Stimulated activated naive CD8-positive, alpha-beta T cell treated with anti-CD3 and anti-CD28 coated beads, Interleukin-15, amount 100 ng/mL, for 72 hours (primary cell): ENCODE results near the gene METTL9.
"Not testable (repeated sequence)": the region's sequence is repeated elsewhere in the genome, so short reads cannot be mapped to it uniquely, and the experiment has no call there.

Experiments
- ATAC-seq: fragments of 150-1000 bp; cut with Tn5 transposase; 2 replicates; pipeline ENCODE4 v1.10.0; 2021; ENCODE audit warnings: mild to moderate bottlenecking, moderate library complexity
- DNase-seq, 2 donors: peaks; one replicate each; pipeline ENCODE4 v3.0.0; 2021 to 2022
- H3K27ac Mint-ChIP-seq, 2 donors: one replicate each; pipeline ENCODE4 v1.8.0; 2022; ENCODE audit warnings: mild to moderate bottlenecking in 2 of 2, mixed read lengths in 2 of 2, moderate library complexity in 2 of 2
- H3K27me3 Mint-ChIP-seq: one replicate; pipeline ENCODE4 v1.8.0; 2022; ENCODE audit warnings: mixed read lengths
- H3K4me1 Mint-ChIP-seq: one replicate; pipeline ENCODE4 v1.8.0; 2022; ENCODE audit warnings: mild to moderate bottlenecking, mixed read lengths
- H3K4me3 Mint-ChIP-seq, 2 donors: one replicate each; pipeline ENCODE4 v1.8.0; 2022; ENCODE audit warnings: mild to moderate bottlenecking in 2 of 2, mixed read lengths in 2 of 2, moderate library complexity in 1 of 2
- H3K9me3 Mint-ChIP-seq, 2 donors: one replicate each; pipeline ENCODE4 v1.8.0; 2022; ENCODE audit warnings: mixed read lengths in 2 of 2

The METTL9 gene

GRCh38 chr16:21680714-21681113 lies 81.3 kb downstream of the METTL9 start:
- peaks cover 13% of the 10 kb centered on the region for H3K27me3 Mint-ChIP-seq
- not testable (repeated sequence) for H3K27ac Mint-ChIP-seq, H3K4me1 Mint-ChIP-seq, DNase-seq, H3K9me3 Mint-ChIP-seq, H3K4me3 Mint-ChIP-seq, ATAC-seq

GRCh38 chr16:21683184-21683583 lies 83.8 kb downstream of the METTL9 start:
- no peaks in the 10 kb centered on the region for H3K4me1 Mint-ChIP-seq
- no peak overlapping the region for H3K4me3 Mint-ChIP-seq
- no peak overlapping the region for H3K27ac Mint-ChIP-seq
- H3K27me3 Mint-ChIP-seq = peaks cover 13% of the 10 kb centered on the region
- ATAC-seq (no peak), DNase-seq (no peak)
- no peaks in the 10 kb centered on the region for H3K9me3 Mint-ChIP-seq

DNA sequence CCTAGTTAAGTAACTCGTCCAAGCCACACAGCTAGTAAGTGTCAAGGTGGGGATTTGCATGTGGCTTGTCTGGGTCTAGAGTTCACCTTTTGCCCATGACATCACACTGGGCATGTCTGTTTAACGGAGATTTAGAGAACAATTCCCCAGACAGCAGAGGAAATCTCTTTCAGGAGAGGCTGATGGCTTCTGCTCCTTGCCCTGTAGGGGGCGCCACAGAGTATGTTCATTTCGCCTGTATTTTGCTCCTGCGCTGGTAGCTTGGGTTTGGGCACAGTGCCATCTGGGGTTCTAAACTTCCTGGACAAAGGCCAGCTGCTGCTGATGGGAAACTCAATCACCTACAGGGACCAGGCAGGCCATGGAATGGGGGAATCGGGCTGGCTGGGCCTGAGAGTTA lies 84.8 kb downstream of the METTL9 start:
- Mint-ChIP-seq H3K27ac (no peak overlapping the region), H3K4me3 (no peak overlapping the region), H3K27me3 (peaks cover 13% of the 10 kb centered on the region), H3K4me1 (no peaks in the 10 kb centered on the region), H3K9me3 (no peaks in the 10 kb centered on the region)
- peak; percentile 3 to 32 for DNase-seq
- ATAC-seq = no peak

- no peaks in the 10 kb centered on the region for H3K9me3 Mint-ChIP-seq
- H3K27ac Mint-ChIP-seq = no peak overlapping the region
- no peak for DNase-seq
- H3K27me3 Mint-ChIP-seq = peaks cover 13% of the 10 kb centered on the region
- H3K4me1 Mint-ChIP-seq = no peaks in the 10 kb centered on the region
- ATAC-seq = no peak
- no peak overlapping the region for H3K4me3 Mint-ChIP-seq
Observed at GRCh38 chr16:21685034-21685455, 85.7 kb downstream of the METTL9 start.

DNA sequence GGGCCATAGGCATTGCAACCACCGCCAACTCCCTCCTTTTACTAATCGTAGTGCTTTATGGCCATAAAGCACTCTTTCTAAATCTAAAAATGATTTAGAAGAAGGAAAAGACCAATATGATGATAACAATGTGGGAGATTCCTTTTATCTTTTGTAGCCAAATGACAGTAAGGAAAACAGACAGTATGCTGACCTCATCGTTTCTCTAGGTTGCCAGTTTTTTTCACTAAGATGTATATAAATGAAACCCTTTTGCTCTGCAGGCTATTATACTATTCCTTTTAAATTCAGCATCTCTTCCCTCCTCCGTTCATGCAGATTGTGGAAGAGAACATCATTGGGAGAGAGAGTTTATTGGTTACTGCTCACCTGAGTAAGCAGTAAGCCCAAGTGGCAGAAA lies 89.7 kb downstream of the METTL9 start:
- no peaks in the 10 kb centered on the region for H3K27me3 Mint-ChIP-seq
- H3K4me1 Mint-ChIP-seq = no peaks in the 10 kb centered on the region
- DNase-seq = no peak
- no peak overlapping the region for H3K27ac Mint-ChIP-seq
- no peak overlapping the region for H3K4me3 Mint-ChIP-seq
- ATAC-seq = no peak
- H3K9me3 Mint-ChIP-seq = no peaks in the 10 kb centered on the region

GRCh38 chr16:21690967-21691366 lies 91.6 kb downstream of the METTL9 start:
- not testable (repeated sequence) for H3K27me3 Mint-ChIP-seq, H3K4me1 Mint-ChIP-seq, H3K27ac Mint-ChIP-seq, H3K4me3 Mint-ChIP-seq, ATAC-seq, DNase-seq, H3K9me3 Mint-ChIP-seq

GRCh38 chr16:21694609-21695008 lies 95.2 kb downstream of the METTL9 start:
- Mint-ChIP-seq H3K9me3 (no peaks in the 10 kb centered on the region), H3K4me1 (no peaks in the 10 kb centered on the region), H3K27me3 (no peaks in the 10 kb centered on the region), H3K4me3 (no peak overlapping the region), H3K27ac (no peak overlapping the region)
- no peak for DNase-seq
- no peak for ATAC-seq

GRCh38 chr16:21697032-21697431 lies 97.7 kb downstream of the METTL9 start:
- H3K4me3 Mint-ChIP-seq = no peak overlapping the region
- no peak overlapping the region for H3K27ac Mint-ChIP-seq
- no peaks in the 10 kb centered on the region for H3K4me1 Mint-ChIP-seq
- no peak for ATAC-seq
- no peaks in the 10 kb centered on the region for H3K27me3 Mint-ChIP-seq
- no peak for DNase-seq
- H3K9me3 Mint-ChIP-seq = no peaks in the 10 kb centered on the region

- no peak for ATAC-seq
- no peak overlapping the region for H3K4me3 Mint-ChIP-seq
- H3K27ac Mint-ChIP-seq = no peak overlapping the region
- H3K27me3 Mint-ChIP-seq = no peaks in the 10 kb centered on the region
- no peaks in the 10 kb centered on the region for H3K9me3 Mint-ChIP-seq
- no peak for DNase-seq
- H3K4me1 Mint-ChIP-seq = no peaks in the 10 kb centered on the region
Observed at GRCh38 chr16:21698169-21699032, 99.0 kb downstream of the METTL9 start.

- ATAC-seq (no peak), DNase-seq (no peak)
- H3K27me3 Mint-ChIP-seq = no peaks in the 10 kb centered on the region
- no peaks in the 10 kb centered on the region for H3K9me3 Mint-ChIP-seq
- no peak overlapping the region for H3K27ac Mint-ChIP-seq
- H3K4me1 Mint-ChIP-seq = no peaks in the 10 kb centered on the region
- H3K4me3 Mint-ChIP-seq = no peak overlapping the region
Observed at GRCh38 chr16:21701271-21701670, 101.9 kb downstream of the METTL9 start.

GRCh38 chr16:21702276-21702675 lies 102.9 kb downstream of the METTL9 start:
- H3K4me1 Mint-ChIP-seq = no peaks in the 10 kb centered on the region
- no peaks in the 10 kb centered on the region for H3K27me3 Mint-ChIP-seq
- ATAC-seq (no peak), DNase-seq (no peak)
- no peak overlapping the region for H3K4me3 Mint-ChIP-seq
- no peaks in the 10 kb centered on the region for H3K9me3 Mint-ChIP-seq
- H3K27ac Mint-ChIP-seq = no peak overlapping the region

DNA sequence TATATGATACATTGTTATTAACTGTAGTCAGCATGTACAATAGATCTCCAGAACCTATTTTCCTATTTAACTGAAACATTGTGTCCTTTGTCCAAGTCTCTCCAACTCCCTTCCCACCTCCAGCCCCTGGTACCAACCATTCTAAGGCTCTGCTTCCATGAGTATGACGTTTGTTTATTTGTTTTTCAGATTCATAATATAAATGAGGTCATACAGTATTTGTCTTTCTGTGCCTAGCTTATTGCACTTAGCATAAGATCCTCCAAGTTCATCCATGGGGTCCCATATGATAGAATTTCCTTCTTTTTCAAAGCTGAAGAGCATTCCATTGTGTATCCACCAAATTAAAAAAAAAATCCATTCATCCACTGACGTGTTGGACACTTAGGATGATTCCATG lies 103.8 kb downstream of the METTL9 start:
- Mint-ChIP-seq H3K27me3 (no peaks in the 10 kb centered on the region), H3K4me1 (peaks cover under 1% of the 10 kb centered on the region), H3K9me3 (no peaks in the 10 kb centered on the region), H3K27ac (no peak overlapping the region), H3K4me3 (no peak overlapping the region)
- ATAC-seq (no peak), DNase-seq (no peak)

DNA sequence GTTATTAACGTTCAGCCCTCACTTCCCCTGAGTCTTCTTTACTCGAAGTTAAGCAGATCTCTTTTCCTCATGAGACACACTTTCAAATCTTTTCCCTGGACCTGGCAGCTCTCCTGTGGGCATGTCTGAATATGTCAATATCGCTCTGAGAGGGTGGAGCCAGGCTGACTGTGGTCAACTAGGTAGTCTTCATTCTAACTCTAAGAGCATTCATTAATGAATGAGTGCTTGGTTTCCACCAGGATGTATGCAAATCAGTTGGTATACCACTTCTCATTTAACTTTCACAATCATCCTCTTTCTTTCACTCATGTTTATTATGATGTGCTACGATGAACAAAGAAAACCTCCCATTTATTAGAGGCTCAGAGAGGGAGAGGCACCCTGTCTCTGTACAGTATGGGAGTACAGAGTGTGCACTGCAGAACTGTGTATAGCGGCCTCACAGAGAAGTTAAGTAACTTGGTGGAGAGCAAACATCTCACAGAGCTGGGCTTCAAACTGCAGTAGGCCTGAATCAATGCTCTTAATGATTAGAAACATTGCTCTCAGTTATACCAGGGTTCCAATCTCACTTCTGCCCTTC lies 104.3 kb downstream of the METTL9 start:
- H3K4me1 Mint-ChIP-seq = peaks cover 6% of the 10 kb centered on the region
- ATAC-seq = no peak
- peak overlapping the region in 1 of 2 donors; percentile 24 for H3K27ac Mint-ChIP-seq

DNA sequence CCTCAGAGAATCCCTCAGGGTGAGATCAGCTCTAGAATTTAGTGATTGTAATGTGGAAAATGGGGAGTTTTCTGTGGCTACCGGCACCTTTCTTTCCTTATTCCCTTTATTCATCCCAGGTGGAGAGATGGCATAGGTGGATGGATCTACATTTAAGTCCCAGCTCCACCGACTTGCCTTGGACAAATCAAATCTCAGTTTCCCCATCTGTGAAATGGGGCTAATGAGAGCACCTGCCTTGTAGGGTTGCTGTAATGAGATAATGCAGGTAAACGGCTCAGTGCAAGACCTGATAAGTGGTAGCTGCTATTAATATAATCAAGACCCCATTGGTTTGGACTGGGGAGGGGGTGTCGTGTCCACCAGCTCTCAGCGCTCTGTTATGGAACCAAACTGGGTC lies 104.9 kb downstream of the METTL9 start:
- ATAC-seq (no peak), DNase-seq (no peak)
- Mint-ChIP-seq H3K27ac (no peak overlapping the region), H3K4me1 (peaks cover 6% of the 10 kb centered on the region), H3K9me3 (no peaks in the 10 kb centered on the region), H3K4me3 (no peak overlapping the region), H3K27me3 (no peaks in the 10 kb centered on the region)

More for the DNA sequence above, 104.3 kb downstream of the METTL9 start:
- no peak overlapping the region for H3K4me3 Mint-ChIP-seq
- no peak for DNase-seq
- H3K9me3 Mint-ChIP-seq = no peaks in the 10 kb centered on the region
- H3K27me3 Mint-ChIP-seq = no peaks in the 10 kb centered on the region

DNA sequence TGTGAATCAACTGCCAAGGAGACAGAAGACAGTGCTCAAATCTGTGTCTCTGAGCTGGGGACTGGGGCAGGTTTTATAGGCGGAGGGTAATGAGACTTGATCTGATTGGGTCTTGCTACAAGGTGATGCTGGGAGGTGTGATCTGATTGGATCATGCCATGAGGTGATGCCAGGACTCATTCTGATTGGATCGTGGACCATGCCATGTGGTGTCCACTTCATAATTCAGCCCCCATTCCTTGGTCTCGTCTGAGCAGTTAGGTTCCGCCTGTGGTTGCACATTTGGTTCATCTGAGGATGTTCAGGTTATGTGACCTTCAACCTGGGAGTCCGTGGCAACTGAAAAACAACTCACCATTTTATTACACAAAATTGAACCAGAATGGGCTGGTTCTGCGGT lies 105.4 kb downstream of the METTL9 start:
- DNase-seq (no peak), ATAC-seq (no peak)
- H3K4me3 Mint-ChIP-seq = no peak overlapping the region
- H3K4me1 Mint-ChIP-seq = peaks cover 6% of the 10 kb centered on the region
- H3K9me3 Mint-ChIP-seq = no peaks in the 10 kb centered on the region
- no peaks in the 10 kb centered on the region for H3K27me3 Mint-ChIP-seq
- H3K27ac Mint-ChIP-seq = no peak overlapping the region
